CD4-positive, alpha-beta memory T cell (primary cell): Measurements from ENCODE around the gene SLC2A1. TPM values are rescaled to one million over a fixed set of nuclear protein-coding genes. Genes with fewer than 3 reads are reported as not detected.
"Not testable (repeated sequence)": the region's sequence is repeated elsewhere in the genome, so short reads cannot be mapped to it uniquely, and the experiment has no call there.

Experiments used
- CTCF ChIA-PET: fragments of 350-600 bp; sonication (Branson Sonifier 250); formaldehyde crosslinking; loops from one replicate; lab custom pipeline; 2021; ENCODE audit warnings: inconsistent platforms; ENCODE audit not compliant: partially characterized antibody; lab: Charles Lee
- POLR2A ChIA-PET: fragments of 350-600 bp; sonication (Branson Sonifier 250); formaldehyde crosslinking; loops from one replicate; lab custom pipeline; 2021; ENCODE audit not compliant: partially characterized antibody; lab: Charles Lee
- DNase-seq, 5 donors: peaks; one replicate each; pipeline versions ENCODE4 v3.0.0 to v3.0.0-alpha.2; 2020 to 2022; ENCODE audit warnings: mixed read lengths in 1 of 5
- H3K27ac ChIP-seq: one replicate; pipeline ENCODE4 v1.7.0; 2013; ENCODE audit warnings: low read depth, low read length
- H3K27me3 ChIP-seq: 2 replicates; pipeline ENCODE4 v1.7.0; 2013; ENCODE audit warnings: mild to moderate bottlenecking, low read length, moderate library complexity; ENCODE audit not compliant: insufficient read depth
- H3K36me3 ChIP-seq: 2 replicates; pipeline ENCODE4 v1.7.0; 2013; ENCODE audit warnings: mild to moderate bottlenecking, low read length, moderate library complexity; ENCODE audit not compliant: insufficient read depth
- H3K4me1 ChIP-seq: 2 replicates; pipeline ENCODE4 v1.7.0; 2013; ENCODE audit warnings: mild to moderate bottlenecking, low read length, moderate library complexity; ENCODE audit not compliant: insufficient read depth
- H3K4me3 ChIP-seq, 2 donors: one replicate each; pipeline ENCODE4 v1.7.0; 2013; ENCODE audit warnings: low read length in 2 of 2, mild to moderate bottlenecking in 1 of 2
- H3K9me3 ChIP-seq, 2 donors: one replicate each; pipeline ENCODE4 v1.7.0; 2013; ENCODE audit warnings: low read length in 2 of 2, control low read depth in 1 of 2; ENCODE audit not compliant: control insufficient read depth in 1 of 2
- H3K27ac Mint-ChIP-seq, 7 donors: one replicate each; pipeline ENCODE4 v1.8.0; 2020 to 2021; ENCODE audit warnings: mixed read lengths in 7 of 7, mild to moderate bottlenecking in 6 of 7, inconsistent platforms in 3 of 7, moderate library complexity in 3 of 7
- H3K27me3 Mint-ChIP-seq, 2 donors: one replicate each; pipeline ENCODE4 v1.8.0; 2020 to 2021; ENCODE audit warnings: mixed read lengths in 2 of 2
- H3K36me3 Mint-ChIP-seq, 2 donors: one replicate each; pipeline ENCODE4 v1.8.0; 2020 to 2021; ENCODE audit warnings: mixed read lengths in 2 of 2, inconsistent platforms in 1 of 2, mild to moderate bottlenecking in 1 of 2
- H3K4me1 Mint-ChIP-seq, 4 donors: one replicate each; pipeline ENCODE4 v1.8.0; 2020 to 2021; ENCODE audit warnings: mixed read lengths in 4 of 4, mild to moderate bottlenecking in 1 of 4
- H3K4me3 Mint-ChIP-seq, 8 donors: one replicate each; pipeline ENCODE4 v1.8.0; 2020 to 2021; ENCODE audit warnings: mixed read lengths in 8 of 8, mild to moderate bottlenecking in 7 of 8, moderate library complexity in 6 of 8, inconsistent platforms in 3 of 8
- H3K9me3 Mint-ChIP-seq, 8 donors: one replicate each; pipeline ENCODE4 v1.8.0; 2020 to 2021; ENCODE audit warnings: mixed read lengths in 8 of 8, mild to moderate bottlenecking in 5 of 8, inconsistent platforms in 3 of 8, moderate library complexity in 1 of 8
- intact Hi-C: fragments of 100-400 bp; cut with micrococcal nuclease; formaldehyde crosslinking; loops from one replicate; pipeline ENCODE4 v1.15.1; 2023
- polyA plus RNA-seq, 2 donors: library from polyadenylated mRNA; unstranded; fragments of 300-500 nt; fragmentation: Illumina TruSeq; gene quantifications; one replicate each; pipeline ENCODE4 v1.2.3, GENCODE V29; 2021
- total RNA-seq, 2 experiments: library from RNA; stranded (reverse); gene quantifications; one replicate each; pipeline ENCODE4 v1.2.3, GENCODE V29; 2021

Gene SLC2A1
- total and polyA plus RNA-seq, 4 experiments from 2014 or later, result 22.7 to 58.4 (median 43.7) TPM

GRCh38 chr1:42914092-42914627 lies 44.5 kb downstream of the SLC2A1 start:
- no peaks in the 10 kb centered on the region for H3K4me1 ChIP-seq
- intact Hi-C loops, result loop anchor here (5.0 to 10.0 kb wide), 2 partner anchors 313 to 769 kb away; no protein-coding TSS in a partner anchor
- no peak overlapping the region for H3K4me3 Mint-ChIP-seq

DNA sequence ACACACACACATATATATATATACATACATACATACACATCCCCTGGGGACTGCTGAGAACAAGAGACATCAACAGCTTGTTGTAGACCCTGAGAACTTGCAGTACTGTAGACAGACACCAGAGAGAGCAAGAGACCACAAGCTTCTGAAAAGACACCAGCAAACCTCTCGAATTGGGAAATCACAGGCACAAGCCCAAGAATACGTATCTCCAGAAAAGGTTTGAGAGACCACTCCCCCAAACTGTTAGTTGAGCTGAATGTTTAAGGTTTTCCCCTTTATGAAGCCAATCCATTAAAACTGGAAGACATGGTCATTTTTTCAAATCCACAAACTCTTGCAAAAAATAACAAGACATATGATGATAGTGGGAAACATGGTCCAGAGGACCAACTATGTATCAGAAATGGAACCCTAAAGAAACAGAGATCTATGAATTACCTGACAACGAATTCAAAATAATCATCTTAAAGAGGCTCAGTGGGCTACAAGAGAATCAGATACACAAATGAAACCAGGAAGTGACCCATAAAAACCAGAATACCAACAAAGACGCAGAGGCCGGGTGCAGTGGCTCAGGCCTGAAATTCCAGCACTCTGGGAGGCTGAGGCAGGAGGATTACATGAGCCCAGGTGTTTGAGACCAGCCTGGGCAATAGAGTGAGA lies 45.1 kb downstream of the SLC2A1 start:
- H3K27me3 Mint-ChIP-seq, result peaks cover 2 to 4% of the 10 kb centered on the region in 2 donors
- no peaks in the 10 kb centered on the region for H3K36me3 Mint-ChIP-seq
- DNase-seq, result peak; percentile 70 to 84 (median 78)
- Histone ChIP-seq H3K27ac (no peak overlapping the region), H3K4me1 (no peaks in the 10 kb centered on the region), H3K4me3 (no peak overlapping the region), H3K36me3 (no peaks in the 10 kb centered on the region), H3K27me3 (no peaks in the 10 kb centered on the region), H3K9me3 (no peaks in the 10 kb centered on the region)
- ChIA-PET POLR2A (interaction anchor here (0.9 to 3.3 kb wide), 9 partner anchors 9 to 162 kb away, joined by 3 to 44 read pairs (median 6); partner anchors contain the start of genes ERMAP, P3H1 and SVBP), CTCF (interaction anchor here (0.5 to 19.0 kb wide), 29 partner anchors 10 to 501 kb away, joined by 3 to 864 read pairs (median 4); partner anchors contain the start of genes C1orf50, P3H1 and ZNF691)
- intact Hi-C loops, result loop anchor here (1.0 to 10.0 kb wide), 7 partner anchors 10 to 769 kb away; no protein-coding TSS in a partner anchor
- H3K27ac Mint-ChIP-seq, result no peak overlapping the region
- H3K9me3 Mint-ChIP-seq, result peaks cover 0 to 12% (median 7%) of the 10 kb centered on the region in 8 donors
- no peak overlapping the region for H3K4me3 Mint-ChIP-seq
- peaks cover 0 to 5% (median 2%) of the 10 kb centered on the region in 4 donors for H3K4me1 Mint-ChIP-seq

More at GRCh38 chr1:42914092-42914627, 44.5 kb downstream of the SLC2A1 start:
- no peak for DNase-seq
- Mint-ChIP-seq H3K36me3 (no peaks in the 10 kb centered on the region), H3K9me3 (peaks cover 0 to 12% (median 7%) of the 10 kb centered on the region in 8 donors), H3K4me1 (peaks cover 0 to 5% (median 2%) of the 10 kb centered on the region in 4 donors), H3K27ac (no peak overlapping the region), H3K27me3 (peaks cover 2 to 4% of the 10 kb centered on the region in 2 donors)
- H3K4me3 ChIP-seq, result no peak overlapping the region
- POLR2A ChIA-PET, result interaction anchor here (1.1 to 3.3 kb wide), 6 partner anchors 8 to 162 kb away, joined by 3 to 44 read pairs (median 8); no protein-coding TSS in a partner anchor
- H3K9me3 ChIP-seq, result no peaks in the 10 kb centered on the region
- CTCF ChIA-PET, result interaction anchor here (0.7 to 19.0 kb wide), 19 partner anchors 9 to 170 kb away, joined by 3 to 864 read pairs (median 4); partner anchors contain the start of genes C1orf50 and P3H1
- H3K27me3 ChIP-seq, result no peaks in the 10 kb centered on the region
- H3K27ac ChIP-seq, result no peak overlapping the region
- no peaks in the 10 kb centered on the region for H3K36me3 ChIP-seq

DNA sequence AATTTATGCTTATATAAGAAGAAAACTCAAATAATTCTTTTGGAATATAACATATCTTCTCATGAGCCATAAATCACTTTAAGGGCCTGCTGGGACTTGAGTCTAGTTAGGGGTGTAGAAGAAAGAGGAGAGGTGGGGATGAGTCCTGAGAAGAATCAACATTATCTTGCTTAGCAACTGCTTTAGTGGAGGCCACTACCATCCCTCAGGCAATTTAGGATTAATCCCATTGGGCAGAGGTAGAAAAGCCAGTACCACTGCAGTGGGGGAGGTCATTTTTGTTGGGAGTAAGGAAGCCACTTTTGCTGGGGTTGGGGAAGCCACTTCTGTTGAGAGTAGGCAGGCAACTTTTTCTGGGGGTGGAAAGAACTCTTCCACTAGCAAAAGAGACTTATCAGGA lies 47.7 kb downstream of the SLC2A1 start:
- Mint-ChIP-seq H3K27me3 (peaks cover 2 to 4% of the 10 kb centered on the region in 2 donors), H3K4me3 (no peak overlapping the region), H3K27ac (no peak overlapping the region), H3K36me3 (no peaks in the 10 kb centered on the region), H3K9me3 (peaks cover 0 to 12% (median 7%) of the 10 kb centered on the region in 8 donors), H3K4me1 (peaks cover 0 to 5% (median 2%) of the 10 kb centered on the region in 4 donors)
- Histone ChIP-seq H3K27me3 (no peaks in the 10 kb centered on the region), H3K4me3 (no peak overlapping the region), H3K4me1 (no peaks in the 10 kb centered on the region), H3K36me3 (no peaks in the 10 kb centered on the region), H3K27ac (no peak overlapping the region), H3K9me3 (no peaks in the 10 kb centered on the region)
- ChIA-PET POLR2A (no interaction called here), CTCF (interaction anchor here (5.4 to 19.0 kb wide), 2 partner anchors 12 to 161 kb away, joined by 69 to 864 read pairs; no protein-coding TSS in a partner anchor)
- intact Hi-C loops, result loop anchor here (5.0 to 10.0 kb wide), 2 partner anchors 316 to 766 kb away; no protein-coding TSS in a partner anchor
- no peak for DNase-seq

- Mint-ChIP-seq H3K4me3 (no peak overlapping the region), H3K9me3 (no peaks in the 10 kb centered on the region), H3K36me3 (no peaks in the 10 kb centered on the region), H3K27me3 (peaks cover 0 to 1% of the 10 kb centered on the region in 2 donors), H3K27ac (no peak overlapping the region), H3K4me1 (no peaks in the 10 kb centered on the region)
- intact Hi-C loops, result no loop called here
- ChIA-PET POLR2A (no interaction called here), CTCF (interaction anchor here (1.0 kb wide), 2 partner anchors 164 to 166 kb away, joined by 3 read pairs; no protein-coding TSS in a partner anchor)
- no peaks in the 10 kb centered on the region for H3K36me3 ChIP-seq
- H3K9me3 ChIP-seq, result no peaks in the 10 kb centered on the region
- H3K4me3 ChIP-seq, result no peak overlapping the region
- no peaks in the 10 kb centered on the region for H3K4me1 ChIP-seq
- no peak overlapping the region for H3K27ac ChIP-seq
- no peak for DNase-seq
- H3K27me3 ChIP-seq, result no peaks in the 10 kb centered on the region
Observed at GRCh38 chr1:42908046-42908445, 50.6 kb downstream of the SLC2A1 start.

- ChIA-PET POLR2A (no interaction called here), CTCF (interaction anchor here (1.1 to 2.2 kb wide), 3 partner anchors 9 to 169 kb away, joined by 3 to 10 read pairs (median 8); no protein-coding TSS in a partner anchor)
- DNase-seq, result no peak
- Histone ChIP-seq H3K27me3 (no peaks in the 10 kb centered on the region), H3K9me3 (no peaks in the 10 kb centered on the region), H3K36me3 (no peaks in the 10 kb centered on the region), H3K4me1 (no peaks in the 10 kb centered on the region), H3K4me3 (no peak overlapping the region), H3K27ac (no peak overlapping the region)
- intact Hi-C loops, result no loop called here
- peaks cover 0 to 3% of the 10 kb centered on the region in 2 donors for H3K36me3 Mint-ChIP-seq
- H3K4me1 Mint-ChIP-seq, result no peaks in the 10 kb centered on the region
- H3K27me3 Mint-ChIP-seq, result peaks cover 4 to 15% of the 10 kb centered on the region in 2 donors
- H3K4me3 Mint-ChIP-seq, result no peak overlapping the region
- peaks cover 0 to 11% (median 4%) of the 10 kb centered on the region in 8 donors for H3K9me3 Mint-ChIP-seq
- H3K27ac Mint-ChIP-seq, result no peak overlapping the region
Observed at GRCh38 chr1:42904434-42904833, 54.2 kb downstream of the SLC2A1 start.

- Mint-ChIP-seq H3K27me3 (peaks cover 17 to 26% of the 10 kb centered on the region in 2 donors), H3K9me3 (peaks cover 0 to 32% (median 22%) of the 10 kb centered on the region in 8 donors), H3K36me3 (peaks cover 0 to 13% of the 10 kb centered on the region in 2 donors)
- H3K4me3 ChIP-seq, H3K4me1 ChIP-seq, H3K36me3 ChIP-seq, H3K27ac Mint-ChIP-seq, intact Hi-C loops, H3K27me3 ChIP-seq, H3K4me1 Mint-ChIP-seq, H3K27ac ChIP-seq, H3K4me3 Mint-ChIP-seq, H3K9me3 ChIP-seq, POLR2A ChIA-PET, DNase-seq: not testable (repeated sequence)
- CTCF ChIA-PET, result interaction anchor here (2.9 kb wide), 1 partner anchor 13 kb away, joined by 11 read pairs; no protein-coding TSS in a partner anchor
Observed at GRCh38 chr1:42899960-42900359, 58.7 kb downstream of the SLC2A1 start.
